ENCODE measurements around the gene BMP4. TPM values are rescaled to one million over a fixed set of nuclear protein-coding genes. Genes with fewer than 3 reads are reported as not detected.

BMP4 gene
- total RNA-seq, 1 donor from 2014 or later: 6.1 TPM

DNA sequence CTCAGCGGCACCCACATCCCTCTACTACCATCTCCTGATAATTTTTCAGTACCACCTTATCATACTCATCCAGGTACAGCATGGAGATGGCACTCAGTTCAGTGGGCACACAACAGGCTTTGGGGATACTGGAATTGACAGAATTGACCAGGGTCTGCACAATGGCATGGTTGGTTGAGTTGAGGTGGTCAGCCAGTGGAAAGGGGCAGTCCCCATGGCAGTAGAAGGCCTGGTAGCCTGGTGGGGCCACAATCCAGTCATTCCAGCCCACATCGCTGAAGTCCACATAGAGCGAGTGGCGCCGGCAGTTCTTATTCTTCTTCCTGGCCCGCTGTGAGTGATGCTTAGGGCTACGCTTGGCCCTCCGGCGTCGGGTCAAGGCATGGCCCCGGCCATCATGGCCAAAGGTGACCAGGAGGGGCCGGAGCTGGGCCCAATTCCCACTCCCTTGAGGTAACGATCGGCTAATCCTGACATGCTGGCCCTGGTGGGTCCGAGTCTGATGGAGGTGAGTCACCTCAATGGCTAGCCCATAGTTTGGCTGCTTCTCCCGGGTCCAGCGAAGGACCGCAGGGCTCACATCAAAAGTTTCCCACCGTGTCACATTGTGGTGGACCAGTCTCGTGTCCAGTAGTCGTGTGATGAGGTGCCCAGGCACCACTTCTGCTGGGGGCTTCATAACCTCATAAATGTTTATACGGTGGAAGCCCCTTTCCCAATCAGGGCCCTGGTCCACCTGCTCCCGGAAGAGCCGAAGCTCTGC is 6.4 kb downstream of the BMP4 start:
- intact Hi-C loops (cut with DNase I): loop anchor here (5.0 to 10.0 kb wide), 2 partner anchors 58 to 225 kb away; no protein-coding TSS in a partner anchor
- DNase-seq (ENCODE audit: missing footprints) (no peak), ATAC-seq (no peak)

DNA sequence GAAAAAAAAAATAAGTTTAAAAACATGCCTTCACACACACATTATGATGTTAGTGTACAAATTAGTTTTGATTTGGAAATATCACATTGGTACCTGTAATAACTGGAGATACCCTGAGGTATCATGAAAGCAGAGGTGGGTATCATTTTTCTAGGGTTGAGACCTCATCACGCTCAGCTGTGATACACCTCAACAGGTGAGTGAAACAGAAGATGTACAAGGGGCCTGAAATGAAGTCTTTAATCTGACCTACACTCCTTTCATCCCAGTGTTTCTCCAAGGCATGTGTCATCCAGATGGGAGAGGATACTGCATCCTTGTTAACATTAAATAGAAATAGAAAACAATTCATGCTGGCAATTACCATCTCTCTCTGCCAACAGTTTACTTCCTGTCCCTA is 7.4 kb downstream of the BMP4 start:
- intact Hi-C loops (cut with DNase I): no loop called here
- DNase-seq (ENCODE audit: missing footprints) (no peak), ATAC-seq (no peak)

- intact Hi-C loops (cut with DNase I): no loop called here
- DNase-seq (ENCODE audit: missing footprints): no peak
- no peak for ATAC-seq
These were observed 8.3 kb downstream of the BMP4 start for GRCh38 chr14:53948205-53948884.

DNA sequence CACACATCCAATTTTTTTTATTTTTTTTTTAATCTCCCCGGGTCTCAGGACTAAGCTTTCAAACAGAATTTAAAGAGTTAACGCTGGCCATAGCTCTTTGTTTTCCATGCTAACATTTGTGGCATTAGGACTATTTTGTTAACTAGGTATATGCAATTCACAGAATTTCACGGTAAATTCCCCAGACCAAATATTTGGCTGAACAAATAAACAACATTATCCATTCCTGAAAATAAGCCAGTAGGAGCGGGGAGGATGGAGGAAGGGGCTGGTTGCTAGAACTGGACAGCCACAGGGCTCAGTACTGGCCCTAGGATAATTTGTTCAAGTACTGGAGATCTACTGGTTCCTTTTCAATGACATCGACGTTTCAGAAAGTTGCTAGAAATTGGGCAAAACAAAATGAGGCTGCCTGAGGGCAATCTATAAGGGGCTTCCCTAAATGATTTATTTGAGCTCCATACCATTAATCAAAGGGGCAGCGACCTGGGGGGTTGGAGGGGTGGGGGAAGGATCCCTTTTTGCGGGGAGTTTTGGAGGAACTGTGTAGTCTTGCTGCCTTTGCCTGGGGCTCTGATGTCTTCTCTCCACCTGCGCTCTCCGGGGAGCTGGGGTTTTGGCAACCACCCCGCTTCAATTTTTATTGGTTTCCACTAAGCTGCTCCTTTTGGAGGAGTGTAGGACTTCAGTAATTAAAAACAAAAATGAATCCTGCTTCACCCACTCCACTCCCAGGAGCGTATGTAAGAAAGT is 9.0 kb downstream of the BMP4 start:
- intact Hi-C loops (cut with DNase I): no loop called here
- DNase-seq (ENCODE audit: missing footprints) (no peak), ATAC-seq (no peak)

GRCh38 chr14:53947094-53947445 is 9.6 kb downstream of the BMP4 start:
- intact Hi-C loops (cut with DNase I): no loop called here
- no peak for DNase-seq (ENCODE audit: missing footprints)
- no peak for ATAC-seq

DNA sequence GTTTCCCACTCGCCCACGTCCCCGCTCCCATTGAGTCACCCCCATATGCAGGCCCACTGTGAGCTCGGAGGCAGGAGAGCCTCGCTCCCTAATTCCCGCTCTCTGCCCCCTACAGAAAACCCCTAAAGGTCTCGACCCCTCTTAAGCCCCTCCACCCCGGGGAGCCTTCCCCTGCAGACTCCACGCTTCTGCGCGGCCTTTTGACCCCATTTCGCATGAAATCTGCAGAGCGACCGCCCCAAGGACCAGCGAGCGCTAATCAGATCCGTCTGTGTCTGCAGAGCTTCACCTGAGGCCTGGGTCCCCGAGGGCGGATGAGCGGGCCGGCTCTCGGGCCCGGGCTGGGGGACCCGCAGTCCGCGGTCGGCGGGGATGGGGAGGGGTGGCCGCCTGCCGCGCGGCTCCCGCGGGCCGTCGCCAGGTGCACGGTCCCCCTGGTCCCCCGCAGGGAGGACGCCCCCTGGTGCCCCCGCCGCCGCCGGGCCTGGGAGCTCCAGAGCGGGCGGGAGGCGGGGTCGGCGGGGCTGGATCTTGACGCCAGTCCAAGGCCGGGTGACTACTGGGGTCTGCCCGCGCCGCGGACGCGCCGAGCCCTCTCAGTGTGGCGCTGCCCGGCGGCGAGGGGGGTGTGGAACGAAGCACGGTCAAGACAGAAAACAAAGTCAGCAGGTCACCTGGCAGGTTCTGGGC is 10.1 kb downstream of the BMP4 start:
- DNase-seq (ENCODE audit: missing footprints) (no peak), ATAC-seq (no peak)
- intact Hi-C loops (cut with DNase I): no loop called here

GRCh38 chr14:53946071-53946403 is 10.6 kb downstream of the BMP4 start:
- DNase-seq (ENCODE audit: missing footprints) (no peak), ATAC-seq (no peak)
- intact Hi-C loops (cut with DNase I): no loop called here

GRCh38 chr14:53943751-53944083 is 12.9 kb downstream of the BMP4 start:
- ATAC-seq (no peak), DNase-seq (ENCODE audit: missing footprints) (no peak)
- intact Hi-C loops (cut with DNase I): no loop called here

- intact Hi-C loops (cut with DNase I): no loop called here
- no peak for DNase-seq (ENCODE audit: missing footprints)
- ATAC-seq: no peak
These were observed 13.5 kb downstream of the BMP4 start for GRCh38 chr14:53942970-53943750.

- ATAC-seq: no peak
- DNase-seq (ENCODE audit: missing footprints): no peak
- intact Hi-C loops (cut with DNase I): no loop called here
These were observed 18.3 kb downstream of the BMP4 start for GRCh38 chr14:53938136-53938837.

DNA sequence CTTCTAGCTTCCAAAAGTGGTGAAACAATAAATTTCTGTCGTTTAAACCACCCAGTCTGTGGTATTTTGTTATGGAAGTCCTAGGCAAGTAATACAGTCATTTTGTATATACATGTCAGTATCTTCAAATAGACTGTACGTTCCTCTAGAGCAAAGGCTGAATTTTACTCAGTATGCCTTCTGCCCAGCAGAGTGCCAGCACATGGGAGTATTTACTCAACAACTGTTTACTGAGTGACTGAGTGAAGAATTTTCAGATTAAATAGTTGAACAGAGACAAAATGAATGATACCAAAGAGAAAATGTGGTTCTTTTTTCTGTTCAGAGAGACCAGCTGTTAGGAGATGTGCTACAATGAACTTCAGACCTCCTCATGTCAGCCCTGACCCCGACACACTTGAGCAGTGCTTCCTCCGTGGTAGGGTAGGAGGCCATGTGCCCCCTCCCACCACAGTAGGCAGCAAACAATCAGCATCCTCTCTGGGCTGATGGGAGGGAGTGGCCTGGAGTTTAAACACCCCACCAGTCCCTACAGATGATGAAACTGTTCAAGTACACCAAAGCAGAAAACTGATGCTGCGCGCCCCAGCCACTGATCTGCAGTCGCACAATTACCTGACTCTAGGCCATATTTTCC is 21.7 kb downstream of the BMP4 start:
- intact Hi-C loops (cut with DNase I): no loop called here
- no peak for ATAC-seq

GRCh38 chr14:53932966-53933365 is 23.7 kb downstream of the BMP4 start:
- DNase-seq (ENCODE audit: missing footprints): no peak
- no peak for ATAC-seq
- intact Hi-C loops (cut with DNase I): no loop called here

More for the DNA sequence above, 21.7 kb downstream of the BMP4 start:
- DNase-seq (ENCODE audit: missing footprints): no peak

- ATAC-seq (no peak), DNase-seq (ENCODE audit: missing footprints) (no peak)
- intact Hi-C loops (cut with DNase I): no loop called here
These were observed 26.5 kb downstream of the BMP4 start for GRCh38 chr14:53929871-53930715.

DNA sequence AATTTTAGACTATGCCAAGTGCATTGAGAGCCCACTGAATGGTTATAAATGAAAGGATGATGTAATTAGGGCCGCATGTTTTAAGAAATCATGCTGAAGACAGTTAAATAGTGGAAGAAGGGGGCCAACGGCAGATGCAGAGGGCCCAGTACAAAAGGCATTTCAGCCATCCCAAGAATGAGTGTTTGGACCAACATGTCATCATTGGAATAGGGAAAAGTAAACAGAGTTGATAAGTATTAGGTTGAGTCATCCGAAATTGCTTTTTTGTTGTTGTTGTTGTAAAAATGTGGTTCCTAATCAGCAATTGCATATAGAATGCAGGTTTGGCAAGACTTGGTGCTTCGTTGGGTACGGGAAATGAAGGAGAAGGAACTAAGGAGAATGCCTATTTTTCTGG is 29.5 kb downstream of the BMP4 start:
- intact Hi-C loops (cut with DNase I): no loop called here
- no peak for DNase-seq (ENCODE audit: missing footprints)

GRCh38 chr14:53925201-53925766 is 31.3 kb downstream of the BMP4 start:
- DNase-seq (ENCODE audit: missing footprints) (no peak), ATAC-seq (peak; percentile 46)
- intact Hi-C loops (cut with DNase I): no loop called here

More for the DNA sequence above, 29.5 kb downstream of the BMP4 start:
- no peak for ATAC-seq

DNA sequence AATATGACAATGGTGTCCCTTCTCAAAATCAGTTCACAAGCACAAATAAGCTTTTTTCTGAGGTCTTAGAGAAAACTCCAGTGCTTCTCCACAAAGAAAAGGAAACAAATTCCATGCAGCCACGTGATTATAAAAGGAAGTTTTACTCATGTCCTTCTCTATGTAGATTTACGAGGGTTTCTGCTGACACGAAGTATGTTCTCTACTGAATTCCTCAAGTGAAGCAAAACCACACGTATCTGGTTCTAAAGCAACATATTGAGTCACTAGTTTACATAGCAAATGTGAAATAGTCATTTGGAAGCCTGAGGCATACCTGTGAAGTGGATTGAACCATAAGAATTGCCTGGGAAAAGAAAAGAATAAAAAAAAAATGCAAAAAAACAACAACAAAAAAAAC is 31.9 kb downstream of the BMP4 start:
- intact Hi-C loops (cut with DNase I): no loop called here
- ATAC-seq (no peak), DNase-seq (ENCODE audit: missing footprints) (no peak)

DNA sequence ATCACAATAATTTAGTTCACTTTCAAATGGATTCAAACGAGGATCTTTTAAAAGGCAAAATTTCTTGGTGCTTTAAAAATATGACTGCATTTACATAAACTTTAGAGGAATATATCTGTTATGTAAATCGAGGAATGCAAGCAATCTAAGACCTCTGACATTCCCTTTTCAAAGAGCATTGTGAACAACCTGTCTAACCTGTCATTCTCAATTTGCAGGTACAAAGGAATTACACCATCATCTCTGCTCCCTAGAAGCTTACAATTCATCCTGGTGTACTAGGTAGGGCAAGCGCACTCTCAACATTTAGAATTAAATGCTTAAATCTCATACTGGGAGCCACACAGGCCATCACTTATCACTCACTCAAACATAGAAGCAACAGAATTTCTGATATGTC is 35.6 kb downstream of the BMP4 start:
- DNase-seq (ENCODE audit: missing footprints) (no peak), ATAC-seq (no peak)
- intact Hi-C loops (cut with DNase I): no loop called here
